Breast epithelium (tissue), 4 donors: ENCODE results near the gene NSUN2. TPM values are rescaled to one million over a fixed set of nuclear protein-coding genes. Genes with fewer than 3 reads are reported as not detected.

ENCODE experiments used
- DNase-seq, 2 donors: peaks; one replicate each; pipeline ENCODE4 v3.0.0-alpha.2; 2019; ENCODE audit warnings: low spot score in 2 of 2
- H3K27ac ChIP-seq, 2 donors: fragments of 200-600 bp; sonication (generic) in 1 of 2; one replicate each; pipeline ENCODE4 v1.5.1; 2016 to 2019; ENCODE audit warnings: mild to moderate bottlenecking in 1 of 2
- H3K27me3 ChIP-seq, 2 donors: fragments of 200-600 bp; sonication (generic) in 1 of 2; one replicate each; pipeline versions ENCODE4 v1.5.1 to v1.6.0; 2017 to 2019; ENCODE audit warnings: control low read depth in 1 of 2, mild to moderate bottlenecking in 1 of 2
- H3K36me3 ChIP-seq: fragments of 200-600 bp; one replicate; pipeline ENCODE4 v1.5.1; 2019
- H3K4me1 ChIP-seq, 2 donors: fragments of 200-600 bp; sonication (generic); one replicate each; pipeline ENCODE4 v1.5.1; 2016 to 2019; ENCODE audit warnings: control low read depth in 1 of 2
- H3K4me3 ChIP-seq, 3 donors: fragments of 200-600 bp; sonication (generic); 1 replicate in 2 of 3; 2 replicates in 1 of 3; pipeline ENCODE4 v1.5.1; 2016 to 2019; ENCODE audit warnings: mild to moderate bottlenecking in 3 of 3, moderate library complexity in 2 of 3
- H3K9me3 ChIP-seq, 2 donors: fragments of 200-600 bp; sonication (generic) in 1 of 2; one replicate each; pipeline ENCODE4 v1.5.1; 2016 to 2019; ENCODE audit warnings: control low read depth in 1 of 2
- CTCF ChIP-seq, 3 donors: fragments of 450-650 bp; IDR thresholded peaks; one replicate each; pipeline ENCODE4 v1.5.1; 2016 to 2017; ENCODE audit warnings: antibody characterized with exemption in 3 of 3, mild to moderate bottlenecking in 3 of 3, moderate library complexity in 3 of 3
- POLR2A ChIP-seq: fragments of 450-650 bp; IDR thresholded peaks from one replicate; pipeline ENCODE4 v1.6.1; 2016; ENCODE audit warnings: antibody characterized with exemption, mild to moderate bottlenecking, moderate library complexity
- POLR2AphosphoS5 ChIP-seq, 3 donors: sonication (generic); formaldehyde crosslinking; IDR thresholded peaks; one replicate each; pipeline ENCODE4 v1.6.1; 2017; ENCODE audit warnings: antibody characterized with exemption in 3 of 3
- intact Hi-C: fragments of 100-400 bp; cut with DNase I; formaldehyde crosslinking; loops from one replicate; pipeline ENCODE4 v1.15.1; 2023; ENCODE audit warnings: low total_unique reads
- total RNA-seq, 3 donors: library from RNA; depleted of rRNA; stranded (reverse); fragments of >200 nt; gene quantifications; one replicate each; pipeline ENCODE4 v1.1.0, GENCODE V29; 2016

NSUN2 gene
- total RNA-seq, 3 donors from 2014 or later: 36.8 to 58.7 (median 55.6) TPM

- DNase-seq: no peak
- H3K27ac ChIP-seq: no peak overlapping the region
- no peaks in the 10 kb centered on the region for H3K36me3 ChIP-seq
- H3K27me3 ChIP-seq: peaks cover 0 to 46% of the 10 kb centered on the region in 2 donors
- peaks cover 0 to 2% of the 10 kb centered on the region in 2 donors for H3K4me1 ChIP-seq
- no peak overlapping the region for H3K4me3 ChIP-seq
- TF ChIP-seq POLR2AphosphoS5 (IDR thresholded peaks at IDR 0.05) (no peak), POLR2A (no peak), CTCF (IDR thresholded peaks at IDR 0.05) (no peak)
- intact Hi-C loops: no loop called here
- H3K9me3 ChIP-seq: no peaks in the 10 kb centered on the region
Measured at GRCh38 chr5:6584727-6585126, 48.1 kb downstream of the NSUN2 start.

- no peaks in the 10 kb centered on the region for H3K36me3 ChIP-seq
- H3K9me3 ChIP-seq: no peaks in the 10 kb centered on the region
- DNase-seq: no peak
- H3K4me3 ChIP-seq: no peak overlapping the region
- no peak overlapping the region for H3K27ac ChIP-seq
- peaks cover 0 to 2% of the 10 kb centered on the region in 2 donors for H3K4me1 ChIP-seq
- TF ChIP-seq POLR2A: no peak
- no peak for TF ChIP-seq POLR2AphosphoS5 (IDR thresholded peaks at IDR 0.05)
- no peak for TF ChIP-seq CTCF (IDR thresholded peaks at IDR 0.05)
- intact Hi-C loops: no loop called here
- peaks cover 0 to 50% of the 10 kb centered on the region in 2 donors for H3K27me3 ChIP-seq
Measured at GRCh38 chr5:6584101-6584645, 48.7 kb downstream of the NSUN2 start.

DNA sequence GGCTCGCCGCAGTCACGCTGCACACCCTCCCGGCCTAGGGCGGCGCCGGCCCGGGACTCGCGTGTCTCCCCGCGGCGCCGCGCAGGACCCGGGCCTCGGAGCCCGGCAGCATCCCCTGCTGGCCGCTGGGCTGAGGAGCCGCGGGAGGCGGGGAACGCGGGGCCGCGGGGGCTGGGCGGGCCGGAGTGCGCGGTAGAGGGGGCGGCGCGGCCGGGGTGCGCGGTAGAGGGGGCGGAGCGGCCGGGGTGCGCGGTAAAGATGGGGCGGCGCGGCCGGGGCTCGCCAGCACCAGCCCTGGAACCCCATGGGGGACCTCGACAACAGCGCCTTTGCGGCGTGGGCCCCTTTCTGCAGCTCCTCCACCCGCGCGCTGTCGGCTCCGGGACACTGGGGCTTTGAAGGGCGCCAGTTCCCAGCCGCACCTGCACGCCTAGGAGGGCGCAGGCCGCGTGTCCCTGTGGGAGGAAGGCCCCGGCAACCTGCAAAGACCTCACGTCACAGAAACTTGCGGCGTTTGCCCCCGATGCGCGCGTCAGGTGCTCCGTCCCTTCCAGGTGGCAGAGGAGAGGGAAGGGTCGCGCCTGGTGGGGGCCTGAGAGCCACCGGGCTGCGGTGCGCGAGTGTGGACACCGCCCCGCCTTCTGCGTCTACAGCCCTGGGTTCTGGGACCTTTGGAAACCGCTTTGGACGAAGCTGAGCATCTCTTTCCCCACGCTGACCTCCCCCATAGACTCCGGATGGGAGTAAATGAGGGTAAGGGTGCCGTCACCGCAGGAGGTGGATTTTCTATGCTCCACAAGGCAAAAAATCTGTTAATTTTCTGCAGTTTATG lies 49.6 kb downstream of the NSUN2 start:
- Histone ChIP-seq H3K27ac (no peak overlapping the region), H3K27me3 (peaks cover 0 to 50% of the 10 kb centered on the region in 2 donors)
- TF ChIP-seq CTCF (IDR thresholded peaks at IDR 0.05) (peak in 1 of 3 donors; percentile 34), POLR2A (no peak)

DNA sequence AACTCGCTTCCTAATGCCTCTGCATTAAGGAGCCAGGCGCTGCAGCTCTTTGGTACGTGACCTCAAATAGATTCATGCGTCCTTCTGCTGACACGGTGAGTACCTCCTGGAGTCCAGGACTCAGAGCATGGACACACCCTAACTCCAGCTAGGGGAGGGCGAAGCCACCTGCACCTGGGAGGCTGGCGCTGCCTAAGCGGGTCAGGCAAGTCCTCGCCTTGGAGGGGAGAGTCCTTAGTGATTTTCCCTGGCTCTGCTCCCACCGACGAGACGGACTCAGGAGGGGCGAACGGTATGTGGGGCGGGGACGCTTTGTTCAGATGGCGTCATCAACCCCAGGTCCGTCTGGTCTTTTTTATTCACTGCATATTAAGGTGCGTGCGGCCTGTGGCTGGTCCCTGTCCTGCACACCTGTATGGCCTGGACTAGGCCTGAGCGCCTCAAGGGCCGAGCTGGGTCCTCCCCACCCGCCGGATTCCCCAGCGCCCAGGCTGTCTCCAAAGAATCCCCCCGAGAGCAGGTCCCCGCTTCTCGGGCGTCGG lies 50.3 kb downstream of the NSUN2 start:
- DNase-seq: no peak
- Histone ChIP-seq H3K4me3 (peak overlapping the region; percentile 28 to 64 (median 42)), H3K9me3 (no peaks in the 10 kb centered on the region), H3K27ac (no peak overlapping the region), H3K36me3 (no peaks in the 10 kb centered on the region), H3K27me3 (peaks cover 0 to 50% of the 10 kb centered on the region in 2 donors), H3K4me1 (peaks cover 0 to 2% of the 10 kb centered on the region in 2 donors)
- TF ChIP-seq POLR2A (no peak), CTCF (IDR thresholded peaks at IDR 0.05) (no peak), POLR2AphosphoS5 (IDR thresholded peaks at IDR 0.05) (no peak)
- intact Hi-C loops: no loop called here

More for the DNA sequence above, 49.6 kb downstream of the NSUN2 start:
- peak overlapping the region; percentile 28 to 64 (median 42) for H3K4me3 ChIP-seq
- intact Hi-C loops: no loop called here
- no peaks in the 10 kb centered on the region for H3K36me3 ChIP-seq
- no peaks in the 10 kb centered on the region for H3K9me3 ChIP-seq
- peaks cover 0 to 2% of the 10 kb centered on the region in 2 donors for H3K4me1 ChIP-seq
- DNase-seq: no peak
